HG03442 (cell line): ENCODE measurements around the gene CHST15.
A peak's percentile ranks its signal among the peaks of the same experiment; 100 is the strongest.
"Not testable (repeated sequence)": the region's sequence is repeated elsewhere in the genome, so short reads cannot be mapped to it uniquely, and the experiment has no call there.

ENCODE experiments used
- ATAC-seq: cut with Tn5 transposase; IDR thresholded peaks from one replicate; pipeline ENCODE4 v1.9.1; 2021; ENCODE audit warnings: mild to moderate bottlenecking, moderate library complexity; ENCODE audit not compliant: unreplicated experiment

Gene CHST15

DNA sequence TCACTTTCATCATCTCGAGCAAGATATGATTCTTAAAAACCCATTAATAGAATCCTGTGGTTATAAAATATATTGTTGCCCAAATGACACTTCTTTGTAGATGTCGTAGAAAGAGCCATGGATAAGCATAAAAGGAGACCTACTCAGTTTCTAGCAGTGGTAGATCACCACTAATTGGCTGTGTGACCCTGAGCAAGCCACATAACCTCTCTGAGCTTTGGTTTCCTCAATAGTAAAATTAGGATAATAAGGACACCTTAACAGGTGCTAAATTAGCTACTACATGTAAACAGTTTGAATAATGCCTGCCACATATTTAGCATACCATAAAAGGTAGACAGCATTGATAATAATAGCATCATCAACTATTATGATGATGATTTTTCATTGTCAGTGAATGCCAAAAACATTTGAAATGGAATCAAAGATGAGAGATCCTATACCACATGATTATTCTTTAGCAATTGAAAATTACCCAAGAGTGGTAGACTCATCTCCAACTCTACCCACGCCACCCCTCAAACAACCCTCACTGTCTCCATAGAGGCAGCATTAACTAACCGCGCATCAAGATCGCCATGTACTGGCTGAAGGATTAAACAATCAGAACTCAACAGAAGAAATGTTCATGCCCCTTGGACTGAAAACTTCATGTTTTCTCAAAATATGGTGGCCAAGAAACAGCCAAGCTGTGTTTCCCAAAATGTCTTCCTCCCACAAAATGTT, 45.8 kb downstream of the CHST15 start:
- ATAC-seq: no peak

DNA sequence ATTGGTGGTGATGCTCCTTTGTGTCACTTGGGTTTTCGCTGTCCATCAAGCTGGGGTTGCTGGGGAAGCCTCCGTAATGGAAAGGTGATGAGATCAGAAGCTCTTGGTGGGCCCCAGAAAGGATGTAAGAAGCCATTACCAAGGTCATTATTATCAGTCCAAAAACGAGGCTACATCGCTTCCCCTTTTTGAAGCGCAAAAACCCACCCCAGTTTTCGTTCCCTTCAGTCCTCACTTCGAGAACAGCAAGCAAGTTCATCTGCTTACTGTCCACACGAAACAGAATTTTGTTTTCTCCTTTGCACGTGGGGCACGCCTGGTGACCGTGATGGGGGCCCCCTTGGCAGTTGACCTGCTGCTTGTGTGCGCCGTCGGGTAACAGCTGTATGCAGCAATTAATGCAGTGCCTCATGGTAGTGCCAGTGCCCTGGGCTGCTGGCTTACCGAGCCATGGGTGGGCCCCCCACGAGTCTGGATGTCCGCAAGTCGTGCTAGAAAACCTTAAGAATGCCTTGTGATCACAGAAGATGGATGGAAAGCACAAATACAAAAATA, 47.5 kb downstream of the CHST15 start:
- ATAC-seq: no peak

DNA sequence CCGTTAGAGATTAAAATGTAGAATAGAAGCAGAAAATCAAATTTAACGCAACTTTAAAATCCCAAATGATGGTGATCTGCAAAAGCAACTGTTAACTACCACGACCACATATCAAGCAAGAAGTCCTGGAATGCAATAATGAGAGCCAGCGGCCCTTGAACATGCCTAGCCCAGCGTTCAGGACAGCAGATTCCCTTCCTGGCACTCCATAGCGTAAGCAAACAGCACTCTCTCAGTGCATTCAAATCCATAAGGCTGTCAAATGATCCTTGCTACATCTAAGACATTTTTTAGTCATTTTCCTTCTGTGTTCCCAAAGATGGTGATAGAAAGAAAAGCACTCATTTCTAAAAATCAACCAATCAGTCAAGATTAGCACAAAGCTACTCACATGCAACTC, 48.1 kb downstream of the CHST15 start:
- ATAC-seq: no peak

- no peak for ATAC-seq
Observed at GRCh38 chr10:124044143-124044862, 49.1 kb downstream of the CHST15 start.

GRCh38 chr10:124043310-124044142, 49.9 kb downstream of the CHST15 start:
- peak; percentile 87 for ATAC-seq

- ATAC-seq: no peak
Observed at GRCh38 chr10:124042656-124043309, 50.6 kb downstream of the CHST15 start.

GRCh38 chr10:124041675-124042445, 51.5 kb downstream of the CHST15 start:
- ATAC-seq: no peak

DNA sequence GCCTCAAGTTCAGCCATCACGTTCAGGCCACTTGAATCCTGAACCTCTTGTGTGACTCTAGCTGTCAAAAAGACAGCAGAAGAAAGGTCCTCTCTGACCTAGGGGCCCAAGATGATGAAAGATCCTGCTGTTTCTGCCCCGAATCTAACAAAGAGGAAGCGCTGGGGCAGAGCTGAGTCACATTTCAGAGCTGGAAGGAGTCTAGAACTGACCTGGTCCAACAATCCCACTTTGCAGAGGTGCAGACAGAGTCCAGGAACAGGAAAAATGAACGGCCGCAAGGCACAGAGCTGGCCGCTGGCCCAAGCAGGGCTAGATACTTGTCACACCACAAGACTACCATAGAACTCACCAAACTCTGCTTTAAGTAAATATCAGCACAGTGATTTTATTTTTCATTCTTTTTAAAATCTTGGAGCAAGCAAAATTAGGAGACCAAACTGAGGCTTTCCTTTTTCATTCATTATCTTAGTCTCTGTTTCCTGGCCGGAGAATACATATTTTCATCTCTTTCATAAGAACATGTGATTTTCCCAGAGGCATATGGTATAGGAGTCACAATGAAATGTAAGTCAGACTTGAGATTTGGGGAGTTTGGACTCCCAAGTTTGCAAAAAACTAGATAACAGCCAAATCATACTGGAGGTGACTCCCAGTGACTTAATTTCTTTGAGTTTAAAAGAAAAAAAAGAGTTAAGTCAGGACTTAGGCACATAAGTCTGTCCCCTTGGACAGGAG, 52.8 kb downstream of the CHST15 start:
- no peak for ATAC-seq

GRCh38 chr10:124039483-124040013, 53.9 kb downstream of the CHST15 start:
- no peak for ATAC-seq

GRCh38 chr10:124037784-124038183, 55.6 kb downstream of the CHST15 start:
- ATAC-seq: no peak

GRCh38 chr10:124037286-124037685, 56.1 kb downstream of the CHST15 start:
- ATAC-seq: no peak

DNA sequence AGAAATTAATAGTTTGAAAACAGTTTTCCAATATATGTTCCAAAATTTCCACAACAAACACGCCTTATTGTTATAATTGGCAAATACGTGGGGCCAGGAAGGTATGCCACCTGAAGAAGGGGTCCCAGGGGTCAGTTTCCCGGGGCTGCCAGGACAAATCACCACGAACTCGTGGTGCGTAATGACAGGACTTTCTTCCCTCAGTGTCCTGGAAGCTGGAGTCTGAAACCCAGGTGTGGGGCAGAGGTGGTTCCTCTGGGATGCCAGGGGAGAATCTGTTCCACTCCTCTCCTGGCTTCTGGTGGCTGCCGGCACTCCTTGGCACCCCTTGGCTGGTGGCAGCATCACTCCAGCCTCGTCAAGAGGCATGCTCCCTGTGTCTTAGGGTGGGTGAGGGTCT, 56.7 kb downstream of the CHST15 start:
- no peak for ATAC-seq

GRCh38 chr10:124035928-124036558, 57.4 kb downstream of the CHST15 start:
- peak; percentile 97 for ATAC-seq

DNA sequence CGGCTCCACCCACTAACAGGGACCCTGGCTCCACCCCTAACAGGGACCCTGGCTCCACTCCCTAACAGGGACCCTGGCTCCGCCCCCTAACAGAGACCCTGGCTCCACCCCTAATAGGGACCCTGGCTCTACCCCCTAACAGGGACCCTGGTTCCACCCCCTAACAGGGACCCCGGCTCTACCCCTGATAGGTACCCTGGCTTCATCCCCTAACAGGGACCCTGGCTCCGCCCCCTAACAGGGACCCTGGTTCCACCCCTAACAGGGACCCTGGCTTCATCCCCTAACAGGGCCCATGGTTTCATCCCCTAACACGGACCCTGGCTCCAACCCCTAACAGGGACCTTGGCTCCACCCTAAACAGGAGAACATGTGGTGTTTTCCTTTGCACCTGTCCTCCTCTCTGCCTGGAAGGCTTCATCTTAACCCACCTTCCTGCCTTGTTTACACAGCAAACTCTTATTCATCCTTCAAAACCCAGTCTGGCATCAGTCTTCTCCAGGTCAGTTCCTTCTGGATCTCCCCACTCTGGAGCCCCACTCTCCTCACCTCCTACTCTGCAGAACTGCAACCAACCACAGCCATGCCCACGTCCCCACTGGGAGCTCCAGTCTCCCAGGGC, 58.0 kb downstream of the CHST15 start:
- ATAC-seq: no peak

DNA sequence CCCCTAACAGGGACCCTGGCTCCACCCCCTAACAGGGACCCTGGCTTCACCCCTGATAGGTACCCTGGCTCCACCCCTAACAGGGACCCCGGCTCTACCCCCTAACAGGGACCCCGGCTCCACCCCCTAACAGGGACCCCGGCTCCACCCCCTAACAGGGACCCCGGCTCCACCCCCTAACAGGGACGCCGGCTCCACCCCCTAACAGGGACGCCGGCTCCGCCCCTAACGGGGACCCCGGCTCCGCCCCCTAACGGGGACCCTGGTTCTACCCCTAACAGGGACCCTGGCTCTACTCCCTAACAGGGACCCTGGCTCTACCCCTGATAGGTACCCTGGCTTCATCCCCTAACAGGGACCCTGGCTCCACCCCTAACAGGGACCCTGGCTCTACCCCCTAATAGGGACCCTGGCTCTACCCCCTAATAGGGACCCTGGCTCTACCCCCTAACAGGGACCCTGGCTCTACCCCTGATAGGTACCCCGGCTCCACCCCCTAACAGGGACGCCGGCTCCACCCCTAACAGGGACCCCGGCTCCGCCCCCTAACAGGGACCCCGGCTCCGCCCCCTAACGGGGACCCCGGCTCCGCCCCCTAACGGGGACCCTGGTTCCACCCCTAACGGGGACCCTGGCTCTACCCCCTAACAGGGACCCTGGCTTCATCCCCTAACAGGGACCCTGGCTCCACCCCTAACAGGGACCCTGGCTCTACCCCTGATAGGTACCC, 58.7 kb downstream of the CHST15 start:
- not testable (repeated sequence) for ATAC-seq

DNA sequence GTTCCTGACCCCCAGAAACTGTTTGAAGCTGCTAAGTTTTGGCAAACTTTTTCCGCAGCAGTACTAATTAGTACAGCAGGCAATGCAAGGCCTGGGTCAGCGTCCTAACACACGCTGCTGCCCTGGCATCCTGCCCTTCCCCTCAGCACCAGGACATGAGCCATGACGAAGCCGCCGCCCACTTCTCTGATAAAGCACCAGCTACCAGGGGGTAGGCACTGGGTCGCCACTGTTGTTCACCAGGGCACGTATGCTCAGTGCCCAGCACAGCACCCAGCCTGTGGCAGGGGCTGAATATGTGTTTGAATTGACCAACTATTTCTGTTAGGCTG, 59.5 kb downstream of the CHST15 start:
- ATAC-seq: no peak

DNA sequence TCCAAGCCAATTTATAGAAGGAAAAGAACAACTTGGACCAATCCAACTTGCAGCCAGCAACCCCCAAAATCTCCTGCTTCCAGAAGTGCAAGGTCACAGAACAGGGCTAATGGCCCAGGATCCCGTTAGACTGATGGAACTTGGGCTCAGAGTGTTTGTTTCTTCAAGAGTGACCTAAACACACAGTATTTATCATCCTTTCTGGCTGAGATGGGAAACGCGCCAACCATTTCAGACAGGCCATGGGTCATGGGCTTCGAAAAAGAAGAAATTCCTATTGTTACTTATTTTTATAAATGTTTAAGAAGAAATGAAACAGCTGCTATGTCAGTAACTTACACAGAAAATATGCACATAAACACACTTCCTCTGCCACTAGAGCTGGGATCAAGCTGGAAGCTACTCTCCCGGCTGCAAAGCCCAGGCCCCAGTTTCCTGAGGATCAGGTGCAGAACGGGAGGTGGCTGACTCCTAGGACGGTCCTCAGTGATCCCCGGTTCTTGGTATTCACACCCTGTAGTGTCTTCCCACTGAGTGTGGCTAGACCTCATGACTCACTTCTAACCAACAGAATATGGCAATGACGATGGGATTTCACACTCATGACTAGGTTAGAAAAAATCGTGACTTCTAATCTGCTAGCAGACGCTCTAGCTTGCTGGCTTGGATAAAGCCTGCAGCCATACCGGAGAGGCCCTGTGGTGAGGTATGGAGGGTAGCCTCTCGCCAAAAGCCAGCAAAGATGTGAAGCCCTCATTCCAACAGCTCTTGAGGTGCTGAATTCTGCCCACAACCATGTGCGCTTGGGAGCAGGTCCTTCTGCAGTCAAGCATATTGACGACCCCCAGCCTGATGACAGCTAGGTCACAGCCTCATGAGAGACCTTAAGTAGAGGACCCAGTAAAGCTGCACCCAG, 60.2 kb downstream of the CHST15 start:
- no peak for ATAC-seq
